Gastrocnemius medialis (tissue), 4 donors: ENCODE measurements around the gene CTDSPL. TPM values are rescaled to one million over a fixed set of nuclear protein-coding genes. Genes with fewer than 3 reads are reported as not detected.
A peak's percentile ranks its signal among the peaks of the same experiment; 100 is the strongest.

Experiments
- ATAC-seq, 2 donors: fragments of 150-250 bp; one replicate each; pipeline ENCODE4 v1.9.1; 2016
- DNase-seq, 2 donors: peaks; one replicate each; pipeline ENCODE4 v3.0.0-alpha.2; 2019
- H3K27ac ChIP-seq, 4 donors: fragments of 200-600 bp; sonication (generic); 1 replicate in 1 of 4; 2 replicates in 3 of 4; pipeline ENCODE4 v1.5.1; 2016 to 2018; ENCODE audit warnings: mild to moderate bottlenecking in 2 of 4, moderate library complexity in 1 of 4
- H3K27me3 ChIP-seq, 3 donors: fragments of 200-600 bp; sonication (generic) in 2 of 3; 1 replicate in 1 of 3; 2 replicates in 2 of 3; pipeline versions ENCODE4 v1.5.1 to v1.6.0; 2016 to 2019; ENCODE audit warnings: mild to moderate bottlenecking in 1 of 3, moderate library complexity in 1 of 3
- H3K36me3 ChIP-seq, 2 donors: fragments of 200-600 bp; sonication (generic) in 1 of 2; one replicate each; pipeline ENCODE4 v1.5.1; 2017 to 2018
- H3K4me1 ChIP-seq, 2 donors: fragments of 200-600 bp; sonication (generic) in 1 of 2; one replicate each; pipeline ENCODE4 v1.5.1; 2016 to 2017; ENCODE audit warnings: mild to moderate bottlenecking in 2 of 2
- H3K4me3 ChIP-seq, 4 donors: fragments of 200-600 bp; sonication (generic) in 3 of 4; 1 replicate in 1 of 4; 2 replicates in 3 of 4; pipeline ENCODE4 v1.5.1; 2016 to 2019; ENCODE audit warnings: mild to moderate bottlenecking in 2 of 4
- H3K9me3 ChIP-seq, 3 donors: fragments of 200-600 bp; sonication (generic) in 2 of 3; 1 replicate in 1 of 3; 2 replicates in 2 of 3; pipeline ENCODE4 v1.5.1; 2016 to 2019
- POLR2A ChIP-seq, 2 donors: fragments of 450-650 bp; IDR thresholded peaks; one replicate each; pipeline ENCODE4 v1.6.1; 2017; ENCODE audit warnings: antibody characterized with exemption in 2 of 2, mild to moderate bottlenecking in 2 of 2, moderate library complexity in 2 of 2
- in situ Hi-C, 4 donors: fragments of 200-750 bp; cut with MboI; loops; one replicate each; pipeline versions ENCODE4 v1.15.0 to v1.8.0; 2017; ENCODE audit warnings: low sequenced_read_pairs in 4 of 4
- intact Hi-C: fragments of 100-400 bp; cut with DNase I; formaldehyde crosslinking; loops from one replicate; pipeline ENCODE4 v1.15.1; 2023; ENCODE audit warnings: low total_unique reads
- total RNA-seq, 4 donors: library from RNA; depleted of rRNA; stranded (reverse); fragments of >200 nt; gene quantifications; one replicate each; pipeline versions ENCODE4 v1.1.0 to v1.2.3, GENCODE V29; 2016
- TF ChIP-seq, protein P1 (sequence below), 5 experiments: fragments of 450-650 bp in 3 of 5; fragments of 200-600 bp in 2 of 5; sonication (generic) in 2 of 5; IDR thresholded peaks in 4 of 5; conservative IDR thresholded peaks in 1 of 5; 1 replicate in 4 of 5; 2 replicates in 1 of 5; pipeline ENCODE4 v1.5.1; 2016 to 2019; ENCODE audit warnings: antibody characterized with exemption in 5 of 5, mild to moderate bottlenecking in 3 of 5, moderate library complexity in 3 of 5

The CTDSPL gene
- total RNA-seq, 4 donors from 2014 or later: 12.1 to 23.1 (median 14.6) TPM

DNA sequence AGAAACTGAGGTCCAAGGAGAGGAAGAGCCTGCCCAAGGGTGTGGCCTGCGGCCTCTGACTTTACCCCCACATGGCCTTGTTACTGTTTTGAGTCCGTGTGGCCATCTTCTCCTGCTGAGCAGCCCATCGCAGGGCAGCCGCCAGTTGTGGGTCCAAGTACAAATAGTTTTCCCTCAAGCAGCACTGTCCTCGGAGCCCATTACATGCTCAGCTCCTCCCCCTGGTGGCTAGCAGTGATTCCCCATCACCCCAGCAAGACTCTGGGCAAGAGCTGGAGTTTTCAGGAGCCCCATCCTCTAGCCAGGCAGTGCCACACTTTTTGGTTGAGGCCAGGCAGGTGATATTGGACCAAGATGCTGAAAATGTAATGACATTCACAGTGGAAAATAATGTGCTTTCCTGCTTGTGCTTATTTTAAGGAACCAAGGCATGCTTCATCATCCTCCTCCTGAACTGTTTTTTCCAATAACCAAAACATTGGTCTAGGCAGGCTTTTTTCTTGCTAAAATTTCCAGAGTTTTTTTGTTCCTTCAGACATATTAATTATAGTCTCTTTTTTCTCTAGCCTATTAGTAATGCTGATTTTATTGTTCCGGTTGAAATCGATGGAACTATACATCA is 105.7 kb downstream of the CTDSPL start:
- Histone ChIP-seq H3K27me3 (no peaks in the 10 kb centered on the region), H3K27ac (no peak overlapping the region), H3K36me3 (no peaks in the 10 kb centered on the region), H3K4me1 (peaks cover 26 to 31% of the 10 kb centered on the region in 2 donors), H3K9me3 (no peaks in the 10 kb centered on the region), H3K4me3 (no peak overlapping the region)
- TF ChIP-seq POLR2A (IDR thresholded peaks at IDR 0.05): no peak
- TF ChIP-seq, protein P1, sequence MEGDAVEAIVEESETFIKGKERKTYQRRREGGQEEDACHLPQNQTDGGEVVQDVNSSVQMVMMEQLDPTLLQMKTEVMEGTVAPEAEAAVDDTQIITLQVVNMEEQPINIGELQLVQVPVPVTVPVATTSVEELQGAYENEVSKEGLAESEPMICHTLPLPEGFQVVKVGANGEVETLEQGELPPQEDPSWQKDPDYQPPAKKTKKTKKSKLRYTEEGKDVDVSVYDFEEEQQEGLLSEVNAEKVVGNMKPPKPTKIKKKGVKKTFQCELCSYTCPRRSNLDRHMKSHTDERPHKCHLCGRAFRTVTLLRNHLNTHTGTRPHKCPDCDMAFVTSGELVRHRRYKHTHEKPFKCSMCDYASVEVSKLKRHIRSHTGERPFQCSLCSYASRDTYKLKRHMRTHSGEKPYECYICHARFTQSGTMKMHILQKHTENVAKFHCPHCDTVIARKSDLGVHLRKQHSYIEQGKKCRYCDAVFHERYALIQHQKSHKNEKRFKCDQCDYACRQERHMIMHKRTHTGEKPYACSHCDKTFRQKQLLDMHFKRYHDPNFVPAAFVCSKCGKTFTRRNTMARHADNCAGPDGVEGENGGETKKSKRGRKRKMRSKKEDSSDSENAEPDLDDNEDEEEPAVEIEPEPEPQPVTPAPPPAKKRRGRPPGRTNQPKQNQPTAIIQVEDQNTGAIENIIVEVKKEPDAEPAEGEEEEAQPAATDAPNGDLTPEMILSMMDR (IDR thresholded peaks at IDR 0.05 in 4 of 5, conservative IDR thresholded peaks at IDR 0.05 in 1 of 5): peak; percentile 37 to 78 (median 70)
- DNase-seq (peak in 1 of 2 donors; percentile 35), ATAC-seq (peak in 1 of 2 donors; percentile 37)
- in situ Hi-C loops: loop anchor here in 2 of 4 donors (10.0 kb wide), 1 partner anchor 113 kb away; no protein-coding TSS in a partner anchor
- intact Hi-C loops: loop anchor here (1.0 kb wide), 1 partner anchor 112 kb away; no protein-coding TSS in a partner anchor

DNA sequence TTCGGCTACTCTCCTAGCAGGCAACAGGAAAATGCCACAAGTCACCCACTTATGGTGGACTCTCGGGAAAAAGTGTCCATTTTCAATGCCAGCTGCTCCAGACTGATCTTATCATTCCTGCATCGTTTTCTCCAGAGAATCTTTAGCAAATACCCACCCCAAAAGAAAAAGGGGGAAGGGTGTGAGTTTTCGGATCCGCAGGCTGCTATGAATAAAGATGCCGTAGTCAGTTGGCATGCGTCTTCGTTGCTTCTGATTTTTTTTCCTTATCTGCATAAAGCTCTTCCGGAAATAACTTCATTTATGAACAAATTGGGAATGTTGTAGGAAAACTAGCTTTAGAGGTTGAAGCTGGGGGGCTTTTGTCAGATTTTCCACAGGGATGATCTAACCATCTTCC is 106.5 kb downstream of the CTDSPL start:
- H3K4me3 ChIP-seq: no peak overlapping the region
- no peaks in the 10 kb centered on the region for H3K27me3 ChIP-seq
- H3K27ac ChIP-seq: peak overlapping the region in 3 of 4 donors; percentile 3 to 27 (median 24)
- in situ Hi-C loops: loop anchor here in 2 of 4 donors (10.0 kb wide), 1 partner anchor 113 kb away; no protein-coding TSS in a partner anchor
- ATAC-seq (no peak), DNase-seq (no peak)
- no peaks in the 10 kb centered on the region for H3K9me3 ChIP-seq
- no peak for TF ChIP-seq POLR2A (IDR thresholded peaks at IDR 0.05)
- TF ChIP-seq, protein P1 (IDR thresholded peaks at IDR 0.05 in 4 of 5, conservative IDR thresholded peaks at IDR 0.05 in 1 of 5): no peak
- H3K36me3 ChIP-seq: no peaks in the 10 kb centered on the region
- intact Hi-C loops: no loop called here
- H3K4me1 ChIP-seq: peaks cover 22 to 26% of the 10 kb centered on the region in 2 donors

DNA sequence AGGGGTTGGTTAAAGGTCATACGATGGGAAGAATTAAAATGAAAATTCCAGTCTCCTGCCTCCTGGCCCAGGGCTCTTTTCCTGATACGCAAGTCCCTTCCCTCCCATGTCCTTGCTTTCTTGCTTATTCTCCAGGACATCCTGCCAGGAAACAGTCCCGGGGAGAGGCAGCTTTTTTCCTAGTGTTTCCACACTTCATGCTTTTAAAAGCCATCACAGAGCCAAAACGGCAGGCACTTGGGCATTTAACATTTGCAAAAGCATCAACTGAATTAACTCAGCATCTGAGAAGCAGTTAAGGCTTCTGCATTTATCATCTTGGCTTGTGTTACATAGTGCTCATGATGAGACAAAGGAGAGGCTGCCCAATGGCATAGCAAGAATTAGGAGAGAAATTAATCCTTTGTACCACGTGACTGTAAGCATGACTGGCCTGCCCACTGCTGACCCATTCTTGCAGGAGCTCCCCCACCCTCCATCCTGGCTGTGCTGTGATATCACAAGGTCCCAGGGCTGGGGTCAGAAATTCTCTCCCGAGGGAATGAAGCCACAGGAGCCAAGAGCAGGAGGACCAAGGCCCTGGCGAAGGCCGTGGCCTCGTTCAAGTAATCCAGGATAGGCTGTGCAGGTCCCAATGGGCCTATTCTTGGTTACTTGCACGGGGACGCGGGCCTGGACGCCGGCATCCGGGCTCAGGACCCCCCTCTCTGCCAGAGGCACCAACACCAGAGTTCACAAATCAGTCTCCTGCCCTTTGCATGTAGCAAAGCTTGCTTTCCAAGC is 107.3 kb downstream of the CTDSPL start:
- H3K36me3 ChIP-seq: no peaks in the 10 kb centered on the region
- H3K4me1 ChIP-seq: peaks cover 16 to 18% of the 10 kb centered on the region in 2 donors
- intact Hi-C loops: no loop called here
- in situ Hi-C loops: loop anchor here in 2 of 4 donors (10.0 kb wide), 1 partner anchor 114 kb away; no protein-coding TSS in a partner anchor
- H3K4me3 ChIP-seq: no peak overlapping the region
- H3K27ac ChIP-seq: peak overlapping the region in 2 of 4 donors; percentile 27 to 36
- no peaks in the 10 kb centered on the region for H3K27me3 ChIP-seq
- DNase-seq: no peak
- no peak for TF ChIP-seq POLR2A (IDR thresholded peaks at IDR 0.05)
- TF ChIP-seq, protein P1 (IDR thresholded peaks at IDR 0.05 in 4 of 5, conservative IDR thresholded peaks at IDR 0.05 in 1 of 5): no peak
- ATAC-seq: peak in 1 of 2 donors; percentile 26
- H3K9me3 ChIP-seq: no peaks in the 10 kb centered on the region

DNA sequence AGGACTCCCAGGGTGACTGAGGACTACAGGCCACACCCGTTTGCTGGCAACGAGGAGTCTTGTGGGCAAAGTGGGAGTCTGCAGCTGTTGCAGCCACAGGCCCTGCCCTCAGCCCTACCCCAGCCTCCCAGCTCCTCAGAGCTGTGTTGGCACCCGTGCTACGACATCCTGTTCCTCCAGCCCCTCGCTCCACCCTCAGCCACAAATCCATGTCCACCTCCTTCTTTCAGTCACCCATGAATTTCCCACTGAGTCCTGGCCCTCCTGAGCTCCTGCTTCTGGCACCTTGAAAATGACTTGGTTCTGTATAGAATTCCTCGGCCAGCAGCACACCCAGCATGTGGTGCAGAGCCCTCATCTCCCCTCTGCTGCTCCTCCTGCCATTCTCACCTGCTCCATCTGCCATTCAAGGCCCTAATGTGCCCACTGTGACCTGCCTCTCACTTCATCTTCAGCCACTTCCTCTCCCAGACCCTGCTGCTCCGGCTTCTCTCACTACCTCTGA is 108.0 kb downstream of the CTDSPL start:
- H3K4me3 ChIP-seq: no peak overlapping the region
- no peaks in the 10 kb centered on the region for H3K9me3 ChIP-seq
- peaks cover 13 to 21% of the 10 kb centered on the region in 2 donors for H3K4me1 ChIP-seq
- in situ Hi-C loops (loop anchor here in 2 of 4 donors (10.0 kb wide), 1 partner anchor 115 kb away; no protein-coding TSS in a partner anchor), intact Hi-C loops (no loop called here)
- H3K27me3 ChIP-seq: no peaks in the 10 kb centered on the region
- H3K27ac ChIP-seq: peak overlapping the region in 2 of 4 donors; percentile 18 to 36
- no peak for TF ChIP-seq POLR2A (IDR thresholded peaks at IDR 0.05)
- TF ChIP-seq, protein P1 (IDR thresholded peaks at IDR 0.05 in 4 of 5, conservative IDR thresholded peaks at IDR 0.05 in 1 of 5): no peak
- peak; percentile 10 to 45 for ATAC-seq
- peak in 1 of 2 donors; percentile 29 for DNase-seq
- H3K36me3 ChIP-seq: no peaks in the 10 kb centered on the region
